Heart left ventricle (tissue), 16 donors: ENCODE measurements around the gene PARD3B. TPM values are rescaled to one million over a fixed set of nuclear protein-coding genes. Genes with fewer than 3 reads are reported as not detected.

Experiments used
- ATAC-seq, 4 donors: fragments of 200-7000 bp; cut with Tn5 transposase; one replicate each; pipeline ENCODE4 v1.9.1; 2020 to 2022; ENCODE audit warnings: moderate library complexity in 4 of 4, mild to moderate bottlenecking in 3 of 4, moderate number of reproducible peaks in 1 of 4
- DNase-seq, 5 donors: peaks; one replicate each; pipeline ENCODE4 v3.0.0-alpha.2; 2020
- H3K27ac ChIP-seq, 12 donors: fragments of 200-600 bp; sonication (generic) in 4 of 12; one replicate each; pipeline versions ENCODE4 v1.5.0 to v1.8.0; 2016 to 2022; ENCODE audit warnings: mild to moderate bottlenecking in 2 of 12
- H3K27me3 ChIP-seq, 9 donors: fragments of 200-600 bp; sonication (generic) in 2 of 9; one replicate each; pipeline versions ENCODE4 v1.5.1 to v1.8.0; 2016 to 2022; ENCODE audit warnings: mild to moderate bottlenecking in 3 of 9
- H3K36me3 ChIP-seq, 9 donors: fragments of 200-600 bp; sonication (generic) in 2 of 9; one replicate each; pipeline versions ENCODE4 v1.5.0 to v1.8.0; 2018 to 2022; ENCODE audit warnings: mild to moderate bottlenecking in 2 of 9
- H3K4me1 ChIP-seq, 12 donors: fragments of 200-600 bp; sonication (generic) in 4 of 12; one replicate each; pipeline versions ENCODE4 v1.5.0 to v1.8.0; 2016 to 2022; ENCODE audit warnings: mild to moderate bottlenecking in 3 of 12
- H3K4me3 ChIP-seq, 12 donors: fragments of 200-600 bp; sonication (generic) in 4 of 12; one replicate each; pipeline versions ENCODE4 v1.5.0 to v1.8.0; 2017 to 2022; ENCODE audit warnings: mild to moderate bottlenecking in 9 of 12, moderate library complexity in 4 of 12
- H3K9me3 ChIP-seq, 12 donors: fragments of 200-600 bp; sonication (generic) in 4 of 12; one replicate each; pipeline versions ENCODE4 v1.5.0 to v1.8.0; 2016 to 2022; ENCODE audit warnings: mild to moderate bottlenecking in 1 of 12
- CTCF ChIP-seq, 12 donors: fragments of 200-600 bp; sonication (generic) in 4 of 12; IDR thresholded peaks; one replicate each; pipeline versions ENCODE4 v1.5.0 to v1.8.0; 2018 to 2022; ENCODE audit warnings: antibody characterized with exemption in 12 of 12, mild to moderate bottlenecking in 5 of 12
- POLR2A ChIP-seq, 2 donors: fragments of 450-650 bp; IDR thresholded peaks; one replicate each; pipeline ENCODE4 v1.6.1; 2017; ENCODE audit warnings: antibody characterized with exemption in 2 of 2, mild to moderate bottlenecking in 2 of 2, moderate library complexity in 2 of 2
- WGBS, 4 donors: extraction: QIAGEN DNeasy Blood & Tissue Kit in 2 of 4; methylation state at CpG; one replicate each; pipeline versions ENCODE4 v1.1.5 to v1.1.7; 2013 to 2018; 5-methylcytosine and 5-hydroxymethylcytosine counted together
- intact Hi-C, 10 donors: fragments of 100-400 bp; cut with DNase I; formaldehyde crosslinking; loops; one replicate each; pipeline versions ENCODE4 v1.11.1 to v1.14.2; 2022
- polyA plus RNA-seq, 2 donors: library from polyadenylated mRNA; stranded (reverse); fragments of 200-250 nt; gene quantifications; one replicate each; pipeline ENCODE4 v1.2.3, GENCODE V29; 2013
- total RNA-seq, 9 donors: library from RNA; depleted of rRNA in 2 of 9; stranded (reverse); fragments of >200 nt in 2 of 9; fragmentation: NEBNext Ultra II Directional in 3 of 9; extraction: Animal tissue kit (Norgen Biotek cat#: 25700) in 3 of 9; gene quantifications; one replicate each; pipeline versions ENCODE4 v1.1.0 to v1.2.4, GENCODE V29; 2016 to 2023
- donor health status: ischemic (EF 13 %, LVEDD 7.1; RV severe dilation, severe dysfunction).
- donor health status: healthy with polysubstance abuse.
- donor health status: DM: no; HTN: yes; CAD: no.
- donor health status: DM: no; HTN: no; CAD: no.
- donor health status: ischemic (EF 25% LVEDD 6.9; RV normal size, moderate dysfunction).
- donor health status: ischemic (EF 25% LVEDD 5.7; RV mildly dilated, moderate dysfunction).
- donor health status: healthy.
- donor health status: DM: yes; HTN: yes; CAD: no.
- donor health status: ischemic (EF 35%, LVEDD 5.7; RV mildly dilated, moderate dysfunction).
- donor health status: nonischemic (EF 11% LVEDD 7.7; RV severe dilation, severe dysfunction).
- donor health status: DM: yes; HTN: yes; CAD: no.
- donor health status: PGD.
- donor health status: ischemic (EF 29% LVEDD 5.4; RV normal size, mild dysfunction).
- donor health status: nonischemic (EF 23%, LVEDD 6.1; RV moderate dilation, normal function).

PARD3B gene
- total and polyA plus RNA-seq, 11 donors, result 0.71 to 15.1 (median 6.2) TPM

GRCh38 chr2:204744506-204744905 is 199.2 kb downstream of the PARD3B start:
- H3K36me3 ChIP-seq, result no peaks in the 10 kb centered on the region
- H3K27me3 ChIP-seq, result no peaks in the 10 kb centered on the region
- peaks cover 0 to 17% (median 3%) of the 10 kb centered on the region in 12 donors for H3K9me3 ChIP-seq
- TF ChIP-seq POLR2A (IDR thresholded peaks at IDR 0.05), result no peak
- H3K4me3 ChIP-seq, result no peak overlapping the region
- H3K4me1 ChIP-seq, result peaks cover 0 to 5% (median 0%) of the 10 kb centered on the region in 12 donors
- H3K27ac ChIP-seq, result no peak overlapping the region
- 89 to 94% (median 90%) methylated on average over 2 of the region's 2 CpGs for WGBS, 4 donors
- ATAC-seq (no peak), DNase-seq (no peak)
- intact Hi-C loops, result no loop called here

DNA sequence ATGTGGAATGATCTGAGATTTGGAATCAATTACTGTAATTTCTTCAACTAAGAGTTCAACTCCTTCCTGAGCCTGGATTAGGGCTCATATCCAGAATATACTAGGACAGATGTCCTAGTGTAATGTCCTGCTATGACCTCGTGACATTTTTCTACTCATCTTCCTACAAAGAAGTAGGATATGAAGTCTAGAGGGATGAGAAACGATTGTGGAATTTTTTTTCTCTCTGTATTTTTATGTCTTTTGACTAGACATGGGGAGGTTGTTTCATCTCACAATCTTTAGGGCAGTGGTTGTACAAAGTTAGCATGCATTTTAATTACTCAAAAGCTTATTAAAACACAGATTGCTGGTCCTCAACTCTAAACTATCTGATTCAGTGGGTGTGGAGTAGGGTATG is 203.0 kb downstream of the PARD3B start:
- Histone ChIP-seq H3K4me3 (no peak overlapping the region), H3K27me3 (no peaks in the 10 kb centered on the region), H3K36me3 (no peaks in the 10 kb centered on the region), H3K27ac (no peak overlapping the region), H3K4me1 (peaks cover 0 to 6% (median 0%) of the 10 kb centered on the region in 12 donors), H3K9me3 (peaks cover 0 to 5% (median 0%) of the 10 kb centered on the region in 12 donors)
- no peak for TF ChIP-seq POLR2A (IDR thresholded peaks at IDR 0.05)
- TF ChIP-seq CTCF (IDR thresholded peaks at IDR 0.05), result no peak
- 75 to 82% (median 81%) methylated on average over 2 of the region's 2 CpGs for WGBS, 4 donors
- no peak for DNase-seq
- intact Hi-C loops, result no loop called here
- ATAC-seq, result no peak

DNA sequence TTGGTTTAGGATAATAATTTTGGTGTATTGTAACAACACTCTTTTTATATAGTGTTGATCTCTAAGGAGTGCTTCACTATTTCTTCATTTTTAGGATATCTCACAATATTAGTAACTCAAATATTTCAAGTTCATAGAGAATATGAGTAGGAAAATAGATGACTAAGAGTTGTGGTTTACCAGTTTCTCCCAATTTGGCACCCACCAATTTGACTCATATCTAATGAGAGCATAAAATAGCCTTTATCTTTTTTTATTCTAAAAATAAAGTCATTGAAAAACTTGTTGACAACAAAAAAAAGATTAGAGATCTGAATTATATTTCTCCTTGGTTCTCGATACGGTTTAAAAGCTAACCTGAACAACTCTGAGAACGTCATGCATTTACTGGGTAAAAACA is 204.0 kb downstream of the PARD3B start:
- DNase-seq, result no peak
- no peak overlapping the region for H3K27ac ChIP-seq
- no peak for ATAC-seq
- H3K9me3 ChIP-seq, result peaks cover 0 to 5% (median 0%) of the 10 kb centered on the region in 12 donors
- peaks cover 0 to 6% (median 0%) of the 10 kb centered on the region in 12 donors for H3K4me1 ChIP-seq
- no peaks in the 10 kb centered on the region for H3K27me3 ChIP-seq
- intact Hi-C loops, result no loop called here
- no peaks in the 10 kb centered on the region for H3K36me3 ChIP-seq
- 76 to 83% (median 79%) methylated on average over 3 of the region's 3 CpGs for WGBS, 4 donors
- no peak for TF ChIP-seq CTCF (IDR thresholded peaks at IDR 0.05)
- no peak for TF ChIP-seq POLR2A (IDR thresholded peaks at IDR 0.05)
- no peak overlapping the region for H3K4me3 ChIP-seq

DNA sequence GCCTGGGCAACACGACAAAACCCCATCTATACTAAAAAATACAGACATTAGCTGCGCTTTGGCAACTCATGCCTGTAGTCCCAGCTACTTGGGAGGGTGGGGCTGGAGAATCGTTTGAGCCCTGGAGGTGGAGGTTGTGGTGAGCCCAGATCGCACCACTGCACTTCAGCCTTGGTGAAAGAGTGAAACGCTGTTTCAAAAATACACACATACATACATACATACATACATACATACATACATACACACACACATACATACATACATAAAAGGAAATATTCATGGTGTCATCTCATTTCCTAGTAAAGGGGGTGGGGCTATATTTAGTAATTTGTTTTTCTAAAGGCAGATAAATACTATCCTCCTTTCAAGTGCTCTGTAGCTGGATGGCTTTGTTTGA is 205.1 kb downstream of the PARD3B start:
- H3K27me3 ChIP-seq, result no peaks in the 10 kb centered on the region
- WGBS, 4 donors, result 87 to 90% (median 89%) methylated on average over 5 of the region's 5 CpGs
- no peaks in the 10 kb centered on the region for H3K36me3 ChIP-seq
- DNase-seq, result no peak
- intact Hi-C loops, result no loop called here
- no peak for ATAC-seq
- no peak overlapping the region for H3K27ac ChIP-seq
- no peak overlapping the region for H3K4me3 ChIP-seq
- H3K9me3 ChIP-seq, result peaks cover 0 to 5% (median 0%) of the 10 kb centered on the region in 12 donors
- H3K4me1 ChIP-seq, result peaks cover 0 to 6% (median 0%) of the 10 kb centered on the region in 12 donors
- TF ChIP-seq CTCF (IDR thresholded peaks at IDR 0.05), result no peak
- no peak for TF ChIP-seq POLR2A (IDR thresholded peaks at IDR 0.05)

DNA sequence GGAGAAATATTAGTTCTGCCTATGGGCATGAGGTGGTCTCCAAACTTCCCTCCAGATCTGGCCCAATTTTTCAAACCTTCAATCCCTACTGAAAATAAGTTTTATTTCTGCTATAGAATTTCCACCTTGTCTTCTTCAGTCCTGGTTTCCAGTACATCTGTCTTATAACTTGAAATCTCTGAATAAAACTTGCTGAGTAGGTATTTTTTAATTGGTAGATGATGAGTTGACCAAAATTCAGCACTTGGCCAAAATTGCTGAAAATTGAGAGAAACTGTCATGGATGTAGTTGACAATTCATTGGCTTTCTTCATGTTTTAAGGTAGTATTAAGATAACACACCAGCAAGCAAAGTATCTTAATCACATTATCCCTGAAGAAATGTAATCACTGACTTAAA is 206.2 kb downstream of the PARD3B start:
- no peak overlapping the region for H3K4me3 ChIP-seq
- intact Hi-C loops, result no loop called here
- DNase-seq (no peak), ATAC-seq (no peak)
- H3K9me3 ChIP-seq, result peaks cover 0 to 5% (median 0%) of the 10 kb centered on the region in 12 donors
- H3K36me3 ChIP-seq, result no peaks in the 10 kb centered on the region
- peaks cover 0 to 6% (median 0%) of the 10 kb centered on the region in 12 donors for H3K4me1 ChIP-seq
- TF ChIP-seq CTCF (IDR thresholded peaks at IDR 0.05), result no peak
- no peak for TF ChIP-seq POLR2A (IDR thresholded peaks at IDR 0.05)
- no peak overlapping the region for H3K27ac ChIP-seq
- H3K27me3 ChIP-seq, result no peaks in the 10 kb centered on the region
